Epithelial cell of esophagus (primary cell): ENCODE measurements around the gene NEK11.

Experiments
- DNase-seq: peaks from one replicate; pipeline ENCODE4 v3.0.0; 2010; ENCODE audit warnings: low read depth
- H3K4me3 ChIP-seq: 2 replicates; pipeline ENCODE4 v1.5.1; 2011; ENCODE audit warnings: mild to moderate bottlenecking, low read length, control low read depth
- CTCF ChIP-seq: IDR thresholded peaks from 2 replicates; pipeline ENCODE4 v1.5.1; 2011; ENCODE audit warnings: low read depth, mild to moderate bottlenecking, low read length, control low read depth, inconsistent platforms; ENCODE audit not compliant: insufficient read depth; ENCODE audit errors: missing control alignments

NEK11 gene

GRCh38 chr3:131277836-131278497, 251.3 kb downstream of the NEK11 start:
- TF ChIP-seq CTCF: no peak
- peak; percentile 52 for DNase-seq

GRCh38 chr3:131279577-131279976, 252.9 kb downstream of the NEK11 start:
- TF ChIP-seq CTCF: no peak
- no peak overlapping the region for H3K4me3 ChIP-seq
- no peak for DNase-seq

More at GRCh38 chr3:131277836-131278497, 251.3 kb downstream of the NEK11 start:
- H3K4me3 ChIP-seq: no peak overlapping the region

GRCh38 chr3:131282379-131282778, 255.7 kb downstream of the NEK11 start:
- H3K4me3 ChIP-seq: no peak overlapping the region
- no peak for TF ChIP-seq CTCF
- no peak for DNase-seq

DNA sequence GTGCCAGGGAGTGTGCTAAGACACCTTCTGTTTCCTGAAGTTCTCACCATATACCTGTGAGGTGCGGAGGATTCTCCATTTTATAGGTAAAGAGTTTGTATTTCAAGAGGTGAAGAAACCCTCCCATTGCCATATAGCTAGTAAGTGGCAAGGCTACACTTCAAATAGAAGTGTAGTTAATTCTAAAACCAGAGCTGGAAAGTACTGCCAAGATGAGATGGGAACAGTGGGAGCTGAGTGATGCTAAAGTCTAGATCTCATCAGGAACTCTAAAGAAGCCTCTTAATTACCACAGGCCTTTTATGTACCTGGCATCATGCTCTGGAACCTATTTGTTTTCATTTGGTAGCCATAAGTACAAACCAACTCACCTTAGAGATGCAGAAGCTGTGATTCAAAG, 256.3 kb downstream of the NEK11 start:
- no peak for TF ChIP-seq CTCF
- no peak for DNase-seq

GRCh38 chr3:131283862-131284261, 257.2 kb downstream of the NEK11 start:
- no peak for TF ChIP-seq CTCF
- DNase-seq: peak; percentile 4
- H3K4me3 ChIP-seq: no peak overlapping the region

More for the DNA sequence above, 256.3 kb downstream of the NEK11 start:
- no peak overlapping the region for H3K4me3 ChIP-seq

DNA sequence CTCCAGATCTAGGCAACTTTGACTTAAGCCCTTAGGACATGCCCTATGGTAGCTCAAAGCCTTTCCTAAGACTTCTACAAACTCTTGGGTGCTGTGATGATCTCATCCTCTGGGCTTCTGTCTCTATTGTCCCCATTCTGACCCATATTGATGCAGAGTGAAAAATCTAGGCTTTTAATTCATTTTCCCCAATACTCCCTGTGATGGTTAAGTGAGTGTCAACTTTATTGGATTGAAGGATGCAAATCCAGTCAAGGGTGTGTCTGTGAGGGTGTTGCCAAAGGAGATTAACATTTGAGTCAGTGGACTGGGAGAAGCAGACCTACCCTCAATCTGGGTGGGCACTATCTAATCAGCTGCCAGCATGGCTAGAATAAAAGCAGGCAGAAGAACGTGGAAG, 257.6 kb downstream of the NEK11 start:
- no peak for DNase-seq
- H3K4me3 ChIP-seq: no peak overlapping the region
- TF ChIP-seq CTCF: no peak

DNA sequence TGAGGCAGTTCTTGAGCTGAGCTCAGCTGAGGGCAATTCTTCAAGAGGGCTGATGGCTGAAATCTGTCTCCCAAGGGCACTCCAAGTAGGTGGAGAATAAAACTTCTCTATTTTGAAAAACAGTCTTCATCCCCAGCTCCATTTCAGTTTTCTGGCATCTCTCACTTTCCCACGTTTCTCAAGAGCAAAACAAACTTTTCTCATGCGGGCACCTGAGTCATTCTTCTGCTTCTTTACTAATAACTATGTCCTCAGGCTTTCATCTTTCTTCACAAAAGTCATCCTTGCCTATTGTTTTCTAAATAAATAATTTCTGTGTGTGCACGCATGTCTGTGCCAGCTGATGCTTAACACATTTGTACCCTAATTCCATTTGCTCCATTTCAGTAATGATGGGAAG, 258.8 kb downstream of the NEK11 start:
- peak; percentile 34 for DNase-seq
- no peak for TF ChIP-seq CTCF
- H3K4me3 ChIP-seq: no peak overlapping the region
